Activated T-cell treated with anti-CD3 and anti-CD28 coated beads for 24 hours (primary cell): ENCODE data around the gene PLEKHA8.
A peak's percentile ranks its signal among the peaks of the same experiment; 100 is the strongest.

ENCODE experiments used
- DNase-seq: peaks from one replicate; pipeline ENCODE4 v3.0.0-alpha.2; 2020; ENCODE audit warnings: low read depth

The PLEKHA8 gene

GRCh38 chr7:30112103-30112713, 84.0 kb downstream of the PLEKHA8 start:
- no peak for DNase-seq

GRCh38 chr7:30113144-30113543, 84.9 kb downstream of the PLEKHA8 start:
- no peak for DNase-seq

DNA sequence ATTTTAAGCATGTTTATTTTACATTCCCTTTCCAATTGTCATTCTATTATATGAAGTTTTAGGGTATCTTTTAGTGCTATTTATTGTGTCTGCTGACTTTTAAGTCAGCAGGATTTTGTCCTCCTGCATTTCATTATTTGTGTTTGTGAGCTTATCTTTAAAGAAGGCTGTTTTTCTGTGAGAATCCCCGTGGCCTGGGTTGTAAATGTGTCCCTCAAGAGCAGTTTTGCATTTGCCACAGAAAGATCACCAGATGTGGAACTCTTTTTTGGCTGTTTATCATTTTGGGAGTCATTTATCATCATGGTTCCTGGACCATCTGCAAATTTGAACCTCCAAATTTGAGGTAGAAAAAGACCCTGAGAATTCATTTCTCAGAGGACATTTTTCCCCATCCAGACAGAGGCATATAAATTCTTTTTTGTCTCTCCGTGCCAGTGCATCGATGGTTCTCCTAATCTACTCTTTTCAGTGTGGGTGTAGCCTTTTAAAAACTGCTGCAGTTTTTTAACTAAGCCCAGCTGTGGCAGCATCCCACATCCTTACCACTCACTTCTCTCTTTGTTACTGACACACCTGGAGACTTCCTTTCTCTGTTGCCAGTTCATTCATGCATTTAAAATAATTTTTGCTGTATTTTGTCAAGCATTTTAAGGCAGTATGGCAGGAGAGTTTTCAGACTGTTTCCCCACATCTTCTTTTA, 86.5 kb downstream of the PLEKHA8 start:
- DNase-seq: no peak

DNA sequence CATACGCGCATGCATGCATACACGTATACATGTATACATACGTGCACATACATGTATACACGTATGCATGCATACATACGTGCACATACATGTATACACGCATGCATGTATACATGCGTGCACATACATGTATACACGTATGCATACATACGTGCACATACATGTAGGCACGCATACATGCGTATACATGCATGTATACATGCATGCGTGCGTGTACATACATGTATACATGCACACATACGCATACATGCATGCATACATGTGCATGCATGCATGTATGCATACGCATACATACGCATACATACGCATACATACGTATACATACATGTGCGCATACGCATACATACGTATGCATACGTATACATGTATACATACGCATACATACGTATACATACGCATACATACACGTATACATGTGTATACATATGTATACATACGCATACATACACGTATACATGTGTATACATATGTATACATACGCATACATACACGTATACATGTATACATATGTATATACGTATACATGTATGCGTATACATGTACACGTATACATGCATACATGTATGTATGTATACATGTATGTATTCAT, 87.6 kb downstream of the PLEKHA8 start:
- no peak for DNase-seq

DNA sequence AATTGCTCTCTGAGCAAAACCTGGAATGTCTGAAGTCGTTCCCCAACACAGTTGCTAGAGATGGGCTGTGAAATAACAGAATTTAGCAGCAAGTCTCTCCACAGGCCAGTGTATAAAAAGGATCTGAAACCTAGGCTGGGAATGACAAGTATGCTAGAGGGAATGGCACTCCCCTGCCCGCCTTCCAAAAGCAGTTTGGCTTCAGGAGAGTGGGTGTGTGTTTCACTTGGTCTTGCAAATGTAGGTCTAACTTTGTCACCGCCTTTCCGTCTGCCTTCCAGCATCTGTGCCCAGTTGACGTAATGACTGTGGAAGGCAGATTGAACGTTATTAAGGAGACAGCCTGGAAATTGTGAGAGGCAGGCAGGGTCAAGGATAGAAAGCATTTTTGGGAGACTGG, 88.6 kb downstream of the PLEKHA8 start:
- DNase-seq: no peak

- DNase-seq: no peak
Measured at GRCh38 chr7:30117896-30118295, 89.7 kb downstream of the PLEKHA8 start.

- DNase-seq: no peak
Measured at GRCh38 chr7:30119890-30120577, 91.8 kb downstream of the PLEKHA8 start.

- DNase-seq: no peak
Measured at GRCh38 chr7:30133736-30134610, 105.8 kb downstream of the PLEKHA8 start.

- peak; percentile 81 for DNase-seq
Measured at GRCh38 chr7:30134611-30135300, 106.5 kb downstream of the PLEKHA8 start, which contains the start of gene MTURN. Gene MTURN (plus strand): TSS chr7:30134986. CDS start chr7:30135137, 151 bp downstream.

GRCh38 chr7:30135301-30136116, 107.3 kb downstream of the PLEKHA8 start:
- peak; percentile 28 for DNase-seq

- no peak for DNase-seq
Measured at GRCh38 chr7:30136117-30136731, 108.0 kb downstream of the PLEKHA8 start.

GRCh38 chr7:30136743-30137485, 108.7 kb downstream of the PLEKHA8 start:
- DNase-seq: no peak

DNA sequence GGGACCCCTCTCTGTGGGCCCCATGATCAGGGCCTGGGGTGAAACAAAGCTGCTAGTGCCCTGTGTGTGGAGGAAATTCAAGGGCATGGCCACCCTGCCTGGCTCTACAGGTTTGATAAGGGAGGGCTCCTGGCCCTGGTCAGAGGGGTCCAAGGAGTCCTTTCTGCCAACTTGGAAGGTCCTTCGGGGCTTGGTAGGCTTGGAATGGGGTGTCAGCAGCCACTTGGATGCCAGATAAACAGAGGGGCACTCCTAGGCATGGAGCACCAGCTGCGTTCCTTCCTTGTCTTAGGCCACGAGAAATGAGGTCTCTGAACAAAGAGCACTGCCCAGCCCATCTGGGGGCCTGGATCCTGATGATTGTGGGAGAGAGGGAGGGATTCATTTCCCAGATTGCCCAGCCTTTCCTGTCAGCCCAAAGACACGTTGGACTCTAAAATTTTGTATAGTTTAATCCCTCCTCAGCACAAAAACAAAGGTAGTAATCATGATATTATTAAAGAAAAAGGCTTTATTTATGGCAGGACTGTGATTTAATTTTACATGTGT, 111.7 kb downstream of the PLEKHA8 start:
- DNase-seq: no peak

- no peak for DNase-seq
Measured at GRCh38 chr7:30140456-30140855, 112.2 kb downstream of the PLEKHA8 start.

GRCh38 chr7:30142710-30143109, 114.5 kb downstream of the PLEKHA8 start:
- DNase-seq: no peak

DNA sequence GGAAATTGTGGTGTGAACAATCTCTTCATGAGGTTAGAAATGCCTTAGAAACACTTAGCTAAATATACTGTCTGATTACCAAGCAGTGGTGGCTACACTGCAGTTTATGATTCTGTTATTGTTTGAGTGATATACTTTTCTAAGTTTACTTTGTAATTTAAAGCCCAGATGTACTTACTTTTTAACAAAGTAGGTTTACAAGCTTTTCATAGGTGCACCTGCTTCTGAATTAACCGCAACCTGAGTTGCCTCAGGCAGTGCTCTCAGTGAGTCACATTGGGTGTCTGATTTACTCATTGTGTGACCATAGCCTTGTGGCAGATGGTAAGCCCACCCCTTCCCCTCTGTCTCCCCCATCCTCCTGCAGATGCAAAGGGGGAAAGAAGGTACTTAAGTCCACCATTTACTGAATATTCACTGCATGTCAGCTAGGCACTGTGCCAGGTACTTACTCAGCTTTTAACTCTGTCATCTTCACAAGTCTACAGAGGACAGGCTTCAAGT, 115.6 kb downstream of the PLEKHA8 start:
- DNase-seq: no peak

GRCh38 chr7:30144657-30145306, 116.6 kb downstream of the PLEKHA8 start:
- DNase-seq: no peak

GRCh38 chr7:30145426-30145970, 117.3 kb downstream of the PLEKHA8 start:
- DNase-seq: no peak
